Superior temporal gyrus (tissue), 1 donor: ENCODE measurements around the gene PRSS33.

ENCODE experiments used
- DNase-seq: peaks from one replicate; pipeline ENCODE4 v3.0.0-alpha.2; 2016; ENCODE audit errors: extremely low spot score

Gene PRSS33

DNA sequence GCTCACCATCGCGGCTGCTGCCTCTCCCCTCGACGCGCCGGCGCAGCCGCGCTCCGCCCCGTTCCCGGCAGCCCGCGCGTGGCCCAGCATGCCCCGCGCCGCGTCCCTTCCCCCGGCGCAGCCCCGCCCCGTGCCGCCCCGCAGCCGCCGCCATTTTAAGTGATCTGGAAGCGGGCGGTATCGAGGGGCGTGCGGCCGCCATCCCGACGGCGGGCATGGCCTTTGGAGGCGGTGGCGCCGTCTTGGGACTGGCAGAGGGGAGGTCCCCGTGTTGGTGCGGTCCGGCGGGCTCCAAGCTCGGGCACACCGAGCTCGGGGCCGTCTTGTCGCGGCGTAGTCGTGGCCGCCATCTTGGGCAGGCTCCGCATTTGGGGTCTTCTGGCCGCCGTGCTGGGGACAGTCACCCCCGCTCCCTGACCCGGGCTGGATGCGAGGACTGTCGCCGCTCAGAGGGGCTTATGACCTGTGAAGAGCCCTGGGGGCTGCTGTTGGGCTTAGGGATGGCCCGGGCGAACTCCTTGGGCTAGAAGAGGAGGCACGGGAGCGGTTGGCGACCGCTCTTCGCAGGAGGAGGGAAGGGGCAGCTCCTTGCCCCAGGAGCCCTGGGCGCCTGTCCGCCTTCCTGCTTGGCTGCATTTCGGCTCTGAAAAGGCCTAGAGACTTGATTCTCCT, 10.0 kb downstream of the PRSS33 start, which contains the start of gene ELOB:
Gene ELOB (minus strand): TSS at position 50 of the 672 bp plus-strand sequence. CDS start 41 bp downstream, at position 9.
- DNase-seq, result peak; percentile 77

DNA sequence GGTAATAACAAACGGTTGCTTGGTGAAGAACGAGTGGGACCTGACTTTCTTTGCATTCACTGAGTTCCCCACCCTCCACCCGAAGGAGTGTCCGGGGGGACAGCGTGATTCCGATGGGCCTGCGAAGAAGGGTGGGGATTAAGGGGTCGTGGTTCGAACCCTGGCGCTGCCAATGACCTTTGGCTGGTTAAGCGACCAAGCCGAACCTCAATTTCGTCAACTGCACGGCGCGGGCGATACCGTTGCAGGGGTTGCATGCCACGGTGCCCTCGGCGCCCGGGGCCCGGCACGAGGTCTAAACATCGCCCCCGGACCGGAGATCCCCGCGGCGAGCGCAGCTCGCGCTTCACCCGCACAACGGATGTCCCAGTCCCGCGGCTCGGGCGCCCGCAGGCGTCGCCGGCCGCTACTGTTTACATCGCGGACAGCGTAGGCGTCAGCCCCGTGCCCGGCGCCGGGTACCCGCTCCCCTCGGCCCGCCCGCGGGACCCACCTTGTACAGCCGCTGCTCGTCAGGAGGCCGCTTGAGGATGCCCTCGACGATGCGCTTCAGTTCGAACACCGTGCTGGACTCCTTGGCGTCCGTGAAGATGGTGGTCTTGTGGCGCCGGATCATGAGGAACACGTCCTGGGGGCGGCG, 10.7 kb downstream of the PRSS33 start:
- no peak for DNase-seq

DNA sequence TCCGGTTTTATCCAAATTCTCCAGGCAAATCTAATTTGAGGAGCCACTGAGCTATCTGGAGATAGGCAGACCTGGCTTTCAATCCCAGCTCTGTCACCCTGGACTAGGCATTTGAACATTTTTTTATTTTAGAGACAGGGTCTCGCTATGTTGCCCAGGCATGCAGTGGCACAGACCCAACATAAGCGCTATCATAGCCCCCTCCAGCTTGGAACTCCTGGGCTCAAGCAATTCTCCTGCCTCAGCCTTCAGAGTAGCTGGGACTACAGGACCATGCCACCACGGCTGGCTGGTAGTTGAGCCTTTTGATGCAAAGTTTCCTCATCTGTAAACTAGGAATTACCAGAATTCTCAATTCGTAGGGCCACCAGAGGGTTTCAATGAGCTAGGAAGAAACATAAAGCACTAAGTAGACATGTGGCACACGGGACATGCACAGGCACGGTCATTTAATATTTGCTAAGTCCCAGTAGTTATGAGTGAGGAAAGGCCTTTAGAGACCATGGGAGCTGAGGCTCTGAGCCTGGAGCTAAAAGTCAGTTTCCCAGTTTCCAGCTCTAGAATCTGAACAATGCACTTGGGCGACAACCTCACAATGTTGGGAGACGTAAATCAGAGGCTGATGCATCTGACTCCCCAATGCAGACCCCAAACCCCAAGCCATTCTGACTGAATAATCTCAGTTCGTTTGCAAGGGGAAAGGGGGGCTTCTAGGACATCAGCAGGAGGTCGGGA, 11.4 kb downstream of the PRSS33 start:
- no peak for DNase-seq

DNA sequence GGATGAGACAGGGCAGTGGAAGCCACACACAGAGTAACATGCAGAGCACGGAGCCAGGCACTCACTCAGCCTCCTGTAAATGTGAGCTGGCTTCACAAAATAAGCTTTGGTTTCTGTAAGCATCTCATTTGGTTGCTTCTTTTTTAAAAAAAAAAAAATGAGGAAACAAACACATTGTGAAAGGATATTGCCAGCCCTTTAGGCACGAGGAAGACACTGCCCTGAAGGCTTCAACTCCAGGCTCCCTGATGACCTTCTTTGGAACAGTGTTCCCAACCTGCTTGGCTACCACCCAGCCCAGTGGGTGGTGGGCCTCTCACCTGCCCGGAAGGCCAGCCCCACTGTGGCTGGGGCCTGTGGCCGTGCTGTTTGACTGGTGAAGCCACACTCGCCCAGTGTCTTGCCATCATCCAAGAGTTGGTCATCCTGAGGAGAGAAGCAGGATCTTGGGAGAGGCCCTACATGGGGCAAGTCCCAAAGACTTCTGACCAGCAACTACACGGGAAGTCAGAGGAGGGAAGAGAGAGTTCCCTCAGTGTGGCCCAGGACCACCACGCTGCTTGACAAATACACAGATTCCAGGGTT, 12.1 kb downstream of the PRSS33 start:
- no peak for DNase-seq

DNA sequence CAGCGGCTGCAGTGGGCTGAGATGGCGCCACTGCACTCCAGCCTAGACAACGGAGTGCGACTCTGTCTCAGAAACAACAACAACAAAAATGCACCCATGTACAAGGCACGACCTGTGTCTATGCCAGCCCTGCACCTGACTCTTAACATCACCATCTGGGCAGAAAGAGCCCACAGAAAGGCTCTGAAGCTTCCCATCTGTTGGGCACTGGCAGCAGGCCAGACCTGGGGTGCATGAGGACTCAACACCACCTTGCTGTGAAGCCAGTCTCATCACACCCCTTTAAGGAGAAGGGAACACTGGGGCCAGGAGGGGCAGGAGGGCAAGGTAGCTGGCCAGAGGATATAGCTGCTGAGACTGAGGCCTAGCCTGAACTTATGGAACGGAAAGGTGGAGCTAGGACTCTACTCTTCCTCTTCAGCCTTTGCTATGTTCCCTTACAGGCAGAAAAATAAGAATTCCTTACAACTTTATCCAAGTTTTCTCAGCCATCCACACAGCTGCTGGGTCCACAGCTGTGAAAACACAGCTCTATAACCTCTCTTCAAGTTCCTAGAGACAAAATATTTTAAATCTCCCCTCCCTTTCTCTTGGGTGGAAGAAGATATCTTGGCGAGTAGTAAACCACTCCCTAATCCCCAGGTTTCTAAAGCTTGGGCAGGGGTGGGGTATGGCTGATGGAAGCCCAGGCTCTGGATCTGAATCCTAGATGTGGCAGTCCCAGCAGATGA, 13.0 kb downstream of the PRSS33 start:
- DNase-seq, result no peak

- DNase-seq, result no peak
These were observed 14.0 kb downstream of the PRSS33 start for GRCh38 chr16:2773188-2773968.

- DNase-seq, result no peak
These were observed 15.6 kb downstream of the PRSS33 start for GRCh38 chr16:2771496-2772402.

DNA sequence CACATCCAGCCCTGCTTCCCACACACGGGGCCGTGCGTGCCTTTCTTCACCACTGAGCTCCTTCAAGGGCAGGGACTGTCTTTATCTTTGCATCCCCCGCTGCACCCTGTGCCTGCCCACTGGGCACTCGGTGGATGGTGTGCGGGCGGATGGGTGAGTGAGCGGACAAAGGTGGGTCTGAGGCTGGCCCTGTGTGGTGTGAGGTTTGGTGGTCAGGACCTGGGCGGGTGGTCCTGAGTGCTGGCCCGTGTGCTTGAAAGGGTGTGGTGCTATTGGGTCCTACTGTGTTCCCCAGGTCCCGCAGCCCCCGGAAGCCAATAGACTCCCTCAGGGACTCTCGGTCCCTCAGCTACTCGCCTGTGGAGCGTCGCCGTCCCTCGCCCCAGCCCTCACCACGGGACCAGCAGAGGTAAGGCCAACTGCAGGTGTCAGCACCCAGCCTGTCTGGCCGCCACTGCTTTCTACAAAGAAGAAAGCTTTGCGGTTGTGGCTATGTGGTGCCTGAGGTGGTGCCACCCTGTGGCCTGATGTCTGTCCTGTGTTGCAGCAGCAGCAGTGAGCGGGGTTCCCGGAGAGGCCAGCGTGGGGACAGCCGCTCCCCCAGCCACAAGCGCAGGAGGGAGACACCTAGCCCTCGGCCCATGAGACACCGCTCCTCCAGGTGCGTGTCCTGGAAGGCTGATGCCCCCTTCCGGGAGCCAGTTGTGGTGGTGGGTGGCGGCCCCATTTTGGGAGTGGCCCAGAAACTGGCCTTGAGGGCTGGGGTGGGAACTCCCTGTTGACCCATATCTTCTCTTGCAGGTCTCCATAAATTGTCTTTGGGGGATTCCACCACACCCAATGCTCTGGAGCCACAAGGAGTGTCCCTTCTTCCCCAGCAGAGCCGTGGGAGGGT, 17.1 kb downstream of the PRSS33 start:
- DNase-seq, result no peak

DNA sequence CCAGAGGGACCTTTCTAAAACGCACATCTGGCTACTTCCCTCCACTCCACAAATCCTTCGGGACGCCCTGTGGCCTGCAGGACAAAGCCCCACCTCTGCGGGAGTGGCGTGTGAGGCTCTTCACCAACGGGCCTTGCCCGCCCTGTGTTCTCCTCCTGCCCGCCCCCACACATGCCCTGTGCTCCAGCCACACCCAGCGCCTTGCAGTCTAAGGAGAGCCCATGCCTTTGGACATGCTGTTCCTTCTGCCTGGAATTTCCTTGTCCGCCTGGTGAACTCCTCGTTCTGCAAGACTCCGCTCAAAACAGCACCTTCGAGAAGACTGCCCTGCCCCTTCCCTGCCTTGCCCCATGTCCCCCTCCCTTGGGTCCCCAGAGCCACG, 17.7 kb downstream of the PRSS33 start:
- no peak for DNase-seq

DNA sequence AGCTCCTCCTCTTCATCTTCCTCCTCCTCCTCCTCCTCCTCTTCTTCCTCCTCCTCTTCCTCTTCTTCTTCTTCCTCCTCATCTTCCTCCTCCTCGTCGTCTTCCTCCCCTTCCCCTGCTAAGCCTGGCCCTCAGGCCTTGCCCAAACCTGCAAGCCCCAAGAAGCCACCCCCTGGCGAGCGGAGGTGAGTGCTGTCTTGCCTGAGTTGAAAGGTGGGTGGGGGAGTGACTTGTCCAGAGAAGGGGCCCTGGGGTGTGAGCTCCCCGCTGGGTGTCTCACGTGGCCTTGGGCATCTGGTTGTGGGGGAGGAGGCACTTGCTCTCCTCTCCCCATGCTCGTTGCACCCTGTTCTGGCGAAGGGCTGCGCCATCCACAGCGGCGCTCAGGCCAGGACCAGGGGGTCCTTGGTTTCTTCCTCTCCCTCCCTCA, 18.2 kb downstream of the PRSS33 start:
- DNase-seq, result no peak

GRCh38 chr16:2768403-2769089, 18.8 kb downstream of the PRSS33 start:
- DNase-seq, result no peak

DNA sequence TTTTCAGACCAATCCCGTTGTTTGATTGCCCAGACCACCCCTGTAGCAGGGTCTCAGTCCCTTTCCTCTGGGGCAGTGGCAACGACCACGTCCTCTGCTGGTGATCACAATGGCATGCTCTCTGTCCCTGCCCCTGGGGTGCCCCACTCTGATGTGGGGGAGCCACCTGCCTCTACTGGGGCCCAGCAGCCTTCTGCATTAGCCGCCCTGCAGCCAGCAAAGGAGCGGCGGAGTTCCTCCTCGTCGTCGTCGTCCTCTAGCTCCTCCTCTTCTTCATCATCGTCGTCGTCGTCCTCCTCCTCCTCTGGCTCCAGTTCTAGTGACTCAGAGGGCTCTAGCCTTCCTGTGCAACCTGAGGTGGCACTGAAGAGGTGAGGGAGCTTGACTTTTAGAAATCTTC, 19.5 kb downstream of the PRSS33 start:
- DNase-seq, result no peak

- no peak for DNase-seq
These were observed 20.1 kb downstream of the PRSS33 start for GRCh38 chr16:2767140-2767731.

DNA sequence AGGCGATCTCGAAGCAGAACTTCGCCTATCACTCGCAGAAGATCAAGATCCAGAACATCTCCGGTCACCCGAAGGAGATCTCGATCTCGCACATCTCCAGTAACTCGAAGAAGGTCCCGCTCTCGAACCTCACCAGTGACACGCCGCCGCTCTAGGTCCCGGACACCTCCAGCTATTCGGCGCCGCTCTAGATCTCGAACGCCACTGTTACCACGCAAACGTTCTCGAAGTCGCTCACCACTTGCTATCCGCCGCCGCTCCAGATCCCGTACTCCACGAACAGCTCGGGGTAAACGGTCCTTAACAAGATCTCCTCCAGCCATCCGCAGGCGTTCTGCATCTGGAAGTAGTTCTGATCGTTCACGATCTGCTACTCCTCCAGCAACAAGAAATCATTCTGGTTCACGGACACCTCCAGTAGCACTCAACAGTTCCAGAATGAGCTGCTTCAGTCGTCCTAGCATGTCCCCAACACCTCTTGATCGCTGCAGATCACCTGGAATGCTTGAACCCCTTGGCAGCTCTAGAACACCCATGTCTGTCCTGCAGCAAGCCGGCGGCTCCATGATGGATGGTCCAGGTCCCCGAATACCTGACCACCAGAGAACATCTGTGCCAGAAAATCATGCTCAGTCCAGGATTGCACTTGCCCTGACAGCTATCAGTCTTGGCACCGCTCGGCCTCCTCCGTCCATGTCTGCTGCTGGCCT, 20.8 kb downstream of the PRSS33 start:
- DNase-seq, result no peak

- DNase-seq, result no peak
These were observed 21.6 kb downstream of the PRSS33 start for GRCh38 chr16:2765462-2766404.

- no peak for DNase-seq
These were observed 22.6 kb downstream of the PRSS33 start for GRCh38 chr16:2764718-2765117.
